MM.1S (cell line): Measurements from ENCODE around the gene SLC39A6.

ENCODE experiments used
- DNase-seq: peaks from one replicate; pipeline ENCODE4 v3.0.0-alpha.2; 2015
- H2AFZ ChIP-seq: fragments of 300-600 bp; sonication (generic); 2 replicates; pipeline ENCODE4 v1.6.0; 2016; ENCODE audit warnings: antibody characterized with exemption, low read length
- H3F3A ChIP-seq: fragments of 300-600 bp; sonication (generic); 2 replicates; pipeline ENCODE4 v1.6.1; 2016; ENCODE audit warnings: mild to moderate bottlenecking, antibody characterized with exemption, low read length, moderate library complexity, mixed read lengths; ENCODE audit not compliant: insufficient read depth
- H3K27ac ChIP-seq: fragments of 300-600 bp; sonication (generic); 2 replicates; pipeline ENCODE4 v1.5.1; 2016; ENCODE audit warnings: mild to moderate bottlenecking, low read length
- H3K27me3 ChIP-seq: fragments of 300-600 bp; sonication (generic); replicated peaks from 2 replicates; pipeline ENCODE4 v1.6.0; 2016; ENCODE audit warnings: low read length; ENCODE audit not compliant: insufficient read depth
- H3K36me3 ChIP-seq: fragments of 300-600 bp; sonication (generic); replicated peaks from 2 replicates; pipeline ENCODE4 v1.6.1; 2016; ENCODE audit warnings: mild to moderate bottlenecking, low read length, mixed read lengths; ENCODE audit not compliant: insufficient read depth
- H3K4me1 ChIP-seq: fragments of 300-600 bp; sonication (generic); 2 replicates; pipeline ENCODE4 v1.6.1; 2016; ENCODE audit warnings: low read length, mixed read lengths
- H3K4me2 ChIP-seq: fragments of 300-600 bp; sonication (generic); 2 replicates; pipeline ENCODE4 v1.6.0; 2016; ENCODE audit warnings: low read depth, low read length
- H3K4me3 ChIP-seq: fragments of 300-600 bp; sonication (generic); 2 replicates; pipeline ENCODE4 v1.5.1; 2016; ENCODE audit warnings: low read length, mixed read lengths
- H3K79me2 ChIP-seq: fragments of 300-600 bp; sonication (generic); 2 replicates; pipeline ENCODE4 v1.6.1; 2016; ENCODE audit warnings: mixed run types, low read length, mixed read lengths
- H3K9ac ChIP-seq: fragments of 300-600 bp; sonication (generic); 2 replicates; pipeline ENCODE4 v1.6.1; 2016; ENCODE audit warnings: low read length, mixed read lengths
- H3K9me2 ChIP-seq: fragments of 300-600 bp; sonication (generic); replicated peaks from 2 replicates; pipeline ENCODE4 v1.6.1; 2016; ENCODE audit warnings: mild to moderate bottlenecking, low read length, mixed read lengths; ENCODE audit not compliant: insufficient read depth
- H3K9me3 ChIP-seq: fragments of 300-600 bp; sonication (generic); replicated peaks from 2 replicates; pipeline ENCODE4 v1.6.1; 2016; ENCODE audit warnings: mild to moderate bottlenecking, low read length, mixed read lengths; ENCODE audit not compliant: insufficient read depth
- H4K20me1 ChIP-seq: fragments of 300-600 bp; sonication (generic); 2 replicates; pipeline ENCODE4 v1.6.1; 2016; ENCODE audit warnings: mild to moderate bottlenecking, low read length, moderate library complexity, mixed read lengths; ENCODE audit not compliant: insufficient read depth
- CTCF ChIP-seq: fragments of 300-600 bp; sonication (generic); IDR thresholded peaks from 2 replicates; pipeline ENCODE4 v1.5.1; 2016; ENCODE audit warnings: antibody characterized with exemption, low read length, mixed read lengths
- EZH2 ChIP-seq: fragments of 300-600 bp; sonication (generic); optimal IDR thresholded peaks from 2 replicates; pipeline ENCODE3; 2017; ENCODE audit warnings: low read depth, mild to moderate bottlenecking, antibody characterized with exemption, low read length, mixed read lengths
- EZH2phosphoT487 ChIP-seq: fragments of 300-600 bp; sonication (generic); IDR thresholded peaks from 2 replicates; pipeline ENCODE4 v1.6.1; 2018; ENCODE audit warnings: antibody characterized with exemption, low read length

Gene SLC39A6

GRCh38 chr18:36149514-36150289 lies 20.6 kb upstream of the SLC39A6 start:
- Histone ChIP-seq H3K27ac (peak overlapping the region; percentile 86), H3K36me3 (peaks cover 14% of the 10 kb centered on the region; the same call in 1 of the 2 replicates)

GRCh38 chr18:36143391-36143790 lies 14.3 kb upstream of the SLC39A6 start:
- no peak overlapping the region for H3K4me3 ChIP-seq
- 0 out of 2 replicates have a peak, but pooled peaks cover 2% of the 10 kb centered on the region for H3K4me1 ChIP-seq
- H3K79me2 ChIP-seq: peaks cover 6% of the 10 kb centered on the region; the same call in 1 of the 2 replicates
- no peaks in the 10 kb centered on the region for H4K20me1 ChIP-seq
- H3K36me3 ChIP-seq: peaks cover 14% of the 10 kb centered on the region; the same call in 1 of the 2 replicates
- no peaks in the 10 kb centered on the region for H3F3A ChIP-seq
- H3K27ac ChIP-seq: no peak overlapping the region
- H3K9me3 ChIP-seq: no peaks in the 10 kb centered on the region
- H3K9ac ChIP-seq: no peak overlapping the region
- TF ChIP-seq EZH2phosphoT487 (no peak), EZH2 (no peak), CTCF (no peak)
- no peak for DNase-seq
- no peak overlapping the region for H3K4me2 ChIP-seq
- no peaks in the 10 kb centered on the region for H3K27me3 ChIP-seq
- no peak overlapping the region for H2AFZ ChIP-seq
- H3K9me2 ChIP-seq: no peaks in the 10 kb centered on the region

More at GRCh38 chr18:36149514-36150289, 20.6 kb upstream of the SLC39A6 start:
- H3K4me3 ChIP-seq: peak overlapping the region; percentile 32
- DNase-seq: peak; percentile 72
- no peaks in the 10 kb centered on the region for H3K27me3 ChIP-seq
- peaks cover 17% of the 10 kb centered on the region for H3F3A ChIP-seq
- H3K79me2 ChIP-seq: peaks cover 7% of the 10 kb centered on the region
- H2AFZ ChIP-seq: peak overlapping the region; percentile 64
- H3K9me3 ChIP-seq: no peaks in the 10 kb centered on the region
- TF ChIP-seq EZH2: no peak
- TF ChIP-seq CTCF: no peak
- no peak for TF ChIP-seq EZH2phosphoT487
- peaks cover 48% of the 10 kb centered on the region for H3K4me1 ChIP-seq
- H3K9ac ChIP-seq: peak overlapping the region; percentile 14; the same call in 1 of the 2 replicates
- H3K4me2 ChIP-seq: peak overlapping the region; percentile 71
- no peaks in the 10 kb centered on the region for H3K9me2 ChIP-seq
- no peaks in the 10 kb centered on the region for H4K20me1 ChIP-seq

DNA sequence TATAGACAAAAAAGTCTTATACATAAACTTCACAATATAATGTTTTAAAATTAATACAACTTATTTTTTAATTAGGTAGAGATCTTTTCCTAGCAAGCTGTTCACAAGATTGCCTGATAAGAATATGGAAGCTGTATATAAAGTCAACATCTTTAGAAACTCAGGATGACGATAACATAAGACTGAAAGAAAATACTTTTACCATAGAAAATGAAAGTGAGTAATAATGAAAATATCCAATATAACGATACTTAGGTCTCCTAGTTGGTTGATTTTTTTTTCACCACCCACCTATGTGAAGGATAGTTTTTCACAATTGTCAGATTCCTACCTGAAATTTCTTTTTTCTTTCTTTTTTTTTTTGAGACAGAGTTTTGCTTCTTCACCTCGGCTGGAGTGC lies 13.6 kb upstream of the SLC39A6 start:
- H2AFZ ChIP-seq: no peak overlapping the region
- H3K4me2 ChIP-seq: no peak overlapping the region
- H3K9me3 ChIP-seq: no peaks in the 10 kb centered on the region
- H3K36me3 ChIP-seq: peaks cover 14% of the 10 kb centered on the region; the same call in 1 of the 2 replicates
- no peak overlapping the region for H3K9ac ChIP-seq
- H3K4me1 ChIP-seq: no peaks in the 10 kb centered on the region
- no peaks in the 10 kb centered on the region for H4K20me1 ChIP-seq
- H3K4me3 ChIP-seq: no peak overlapping the region
- H3F3A ChIP-seq: no peaks in the 10 kb centered on the region
- no peaks in the 10 kb centered on the region for H3K9me2 ChIP-seq
- H3K27me3 ChIP-seq: no peaks in the 10 kb centered on the region
- TF ChIP-seq EZH2 (no peak), EZH2phosphoT487 (no peak), CTCF (no peak)
- no peak overlapping the region for H3K27ac ChIP-seq
- no peak for DNase-seq
- peaks cover 6% of the 10 kb centered on the region; the same call in 1 of the 2 replicates for H3K79me2 ChIP-seq
